ENCODE data around the gene AKR1C1. TPM values are rescaled to one million over a fixed set of nuclear protein-coding genes. Genes with fewer than 3 reads are reported as not detected.
"Not testable (repeated sequence)": the region's sequence is repeated elsewhere in the genome, so short reads cannot be mapped to it uniquely, and the experiment has no call there.

The AKR1C1 gene
- total and polyA plus RNA-seq, 2 donors (not counting 3 experiments of a cell fraction or from before 2014, with no cell fraction given) = 1.5 to 5.5 TPM

DNA sequence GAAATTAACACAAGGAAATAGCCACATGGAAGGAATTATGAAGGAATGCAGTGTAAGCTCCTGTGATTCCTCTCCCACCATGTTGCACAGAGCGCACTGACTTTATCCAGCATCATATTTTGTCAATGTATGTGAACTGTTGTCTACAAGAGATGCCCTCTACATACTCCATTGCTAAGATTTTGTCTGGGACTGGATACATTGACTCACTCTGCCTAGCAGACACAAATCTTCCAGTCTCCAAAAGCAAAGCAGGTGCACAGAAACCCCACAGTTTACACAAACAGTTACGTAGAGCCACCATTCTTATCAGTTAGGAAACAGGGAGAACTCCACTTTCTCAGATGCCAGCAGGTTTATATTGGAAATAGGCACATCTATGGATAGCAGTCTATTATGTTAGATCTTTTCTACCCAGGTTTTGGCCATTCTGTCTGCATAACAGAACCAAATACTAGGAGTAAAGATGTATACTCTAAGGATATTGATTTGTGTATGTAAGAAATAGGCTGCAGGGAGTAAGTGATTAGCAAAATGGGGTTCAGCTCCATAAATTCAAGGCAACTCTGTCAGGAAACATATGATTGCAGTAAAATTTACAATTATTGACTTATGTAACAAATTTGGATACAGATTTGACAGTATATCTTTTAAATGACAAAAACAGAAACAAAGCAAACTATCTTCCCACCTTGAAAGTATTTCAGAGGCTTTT, 39.0 kb downstream of the AKR1C1 start:
- dilution Hi-C loops (cut with MboI; ENCODE audit: extremely low pct_ligation_motif_present, low sequenced_read_pairs) = no loop called here
- Histone ChIP-seq H3K9me3 (replicated peaks; ENCODE audit: control insufficient read depth, insufficient read depth, low read length) (no peaks in the 10 kb centered on the region), H3K4me3 (replicated peaks in 1 of 3; ENCODE audit: insufficient read depth in 1 of 3, low read depth in 1 of 3, low read length in 3 of 3) (no peak overlapping the region), H3K4me1 (ENCODE audit: control insufficient read depth, extremely low read depth, insufficient read depth, low read length) (no peaks in the 10 kb centered on the region), H3K27ac (ENCODE audit: insufficient read depth, low read depth, low read length) (no peak overlapping the region), H4K20me1 (replicated peaks; ENCODE audit: control insufficient read depth, extremely low read depth, insufficient read depth, low read length) (no peaks in the 10 kb centered on the region), H2AFZ (ENCODE audit: low read depth, low read length) (no peak overlapping the region), H3K4me2 (ENCODE audit: insufficient read depth, low read length) (no peak overlapping the region), H3K36me3 (ENCODE audit: control insufficient read depth in 2 of 2, extremely low read depth in 1 of 2, insufficient read depth in 2 of 2, low read length in 2 of 2) (no peaks in the 10 kb centered on the region), H3K27me3 (ENCODE audit: control insufficient read depth in 2 of 2, insufficient read depth in 2 of 2, low read length in 2 of 2) (peaks cover 2% of the 10 kb centered on the region in 2 experiments), H3K9ac (replicated peaks; ENCODE audit: extremely low read depth, insufficient read depth, low read length) (no peak overlapping the region), H3K9me1 (replicated peaks; ENCODE audit: control insufficient read depth, extremely low read depth, insufficient read depth, low read length) (no peaks in the 10 kb centered on the region), H3K79me2 (ENCODE audit: control insufficient read depth, insufficient read depth, low read length) (no peaks in the 10 kb centered on the region)
- intact Hi-C loops (cut with micrococcal nuclease) = no loop called here
- FAIRE-seq (no peak), DNase-seq (ENCODE audit: low read depth, low spot score) (no peak)
- BruUV-seq (replicated peaks) = no TSS peak
- no peak for TF ChIP-seq EZH2 (IDR thresholded peaks at IDR 0.05; ENCODE audit: borderline replicate concordance, low read depth, low read length, severe bottlenecking)
- no peak for TF ChIP-seq POLR2AphosphoS5 (IDR thresholded peaks at IDR 0.05; ENCODE audit: insufficient read depth, low read depth, low read length)
- TF ChIP-seq POLR2A (IDR thresholded peaks at IDR 0.05; ENCODE audit: low read depth, low read length) = no peak
- TF ChIP-seq, protein P1, sequence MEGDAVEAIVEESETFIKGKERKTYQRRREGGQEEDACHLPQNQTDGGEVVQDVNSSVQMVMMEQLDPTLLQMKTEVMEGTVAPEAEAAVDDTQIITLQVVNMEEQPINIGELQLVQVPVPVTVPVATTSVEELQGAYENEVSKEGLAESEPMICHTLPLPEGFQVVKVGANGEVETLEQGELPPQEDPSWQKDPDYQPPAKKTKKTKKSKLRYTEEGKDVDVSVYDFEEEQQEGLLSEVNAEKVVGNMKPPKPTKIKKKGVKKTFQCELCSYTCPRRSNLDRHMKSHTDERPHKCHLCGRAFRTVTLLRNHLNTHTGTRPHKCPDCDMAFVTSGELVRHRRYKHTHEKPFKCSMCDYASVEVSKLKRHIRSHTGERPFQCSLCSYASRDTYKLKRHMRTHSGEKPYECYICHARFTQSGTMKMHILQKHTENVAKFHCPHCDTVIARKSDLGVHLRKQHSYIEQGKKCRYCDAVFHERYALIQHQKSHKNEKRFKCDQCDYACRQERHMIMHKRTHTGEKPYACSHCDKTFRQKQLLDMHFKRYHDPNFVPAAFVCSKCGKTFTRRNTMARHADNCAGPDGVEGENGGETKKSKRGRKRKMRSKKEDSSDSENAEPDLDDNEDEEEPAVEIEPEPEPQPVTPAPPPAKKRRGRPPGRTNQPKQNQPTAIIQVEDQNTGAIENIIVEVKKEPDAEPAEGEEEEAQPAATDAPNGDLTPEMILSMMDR (IDR thresholded peaks at IDR 0.05; ENCODE audit: extremely low read depth in 1 of 2, insufficient read depth in 1 of 2, low read depth in 1 of 2, low read length in 2 of 2) = no peak
- no peak for TF ChIP-seq MYC (IDR thresholded peaks at IDR 0.05; ENCODE audit: low read depth, low read length)
- TF ChIP-seq FOS (IDR thresholded peaks at IDR 0.05; ENCODE audit: borderline replicate concordance, insufficient read depth, low read length) = no peak
- TF ChIP-seq, protein P2, sequence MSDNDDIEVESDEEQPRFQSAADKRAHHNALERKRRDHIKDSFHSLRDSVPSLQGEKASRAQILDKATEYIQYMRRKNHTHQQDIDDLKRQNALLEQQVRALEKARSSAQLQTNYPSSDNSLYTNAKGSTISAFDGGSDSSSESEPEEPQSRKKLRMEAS (IDR thresholded peaks at IDR 0.05; ENCODE audit: insufficient read depth, insufficient read length) = no peak
- no peak for TF ChIP-seq JUN (IDR thresholded peaks at IDR 0.05; ENCODE audit: borderline replicate concordance, insufficient read depth, insufficient read length, low read depth)
- no peak for TF ChIP-seq GATA2 (IDR thresholded peaks at IDR 0.05; ENCODE audit: insufficient read depth, insufficient read length, low read depth, low read length)
- ChIA-PET CTCF (interaction anchor here (0.8 kb wide), 1 partner anchor 13 kb away, joined by 3 read pairs; no protein-coding TSS in a partner anchor), POLR2A (no interaction called here)

GRCh38 chr10:5003127-5004029, 40.2 kb downstream of the AKR1C1 start, which contains the start of gene AKR1C2:
AKR1C2 (minus strand) TSS chr10:5003857; CDS start chr10:5003835, 22 bp downstream.
- H3K4me1 ChIP-seq (ENCODE audit: control insufficient read depth, extremely low read depth, insufficient read depth, low read length); H3K4me3 ChIP-seq (replicated peaks in 1 of 3; ENCODE audit: insufficient read depth in 1 of 3, low read depth in 1 of 3, low read length in 3 of 3); H3K9me1 ChIP-seq (replicated peaks; ENCODE audit: control insufficient read depth, extremely low read depth, insufficient read depth, low read length); H3K27me3 ChIP-seq (ENCODE audit: control insufficient read depth in 2 of 2, insufficient read depth in 2 of 2, low read length in 2 of 2); H3K4me2 ChIP-seq (ENCODE audit: insufficient read depth, low read length); H3K36me3 ChIP-seq (ENCODE audit: control insufficient read depth in 2 of 2, extremely low read depth in 1 of 2, insufficient read depth in 2 of 2, low read length in 2 of 2); BruUV-seq (replicated peaks); H3K79me2 ChIP-seq (ENCODE audit: control insufficient read depth, insufficient read depth, low read length); POLR2A ChIA-PET; DNase-seq (ENCODE audit: low read depth, low spot score); intact Hi-C loops (cut with micrococcal nuclease); H3K27ac ChIP-seq (ENCODE audit: insufficient read depth, low read depth, low read length); dilution Hi-C loops (cut with MboI; ENCODE audit: extremely low pct_ligation_motif_present, low sequenced_read_pairs); H3K9ac ChIP-seq (replicated peaks; ENCODE audit: extremely low read depth, insufficient read depth, low read length); H2AFZ ChIP-seq (ENCODE audit: low read depth, low read length); H3K9me3 ChIP-seq (replicated peaks; ENCODE audit: control insufficient read depth, insufficient read depth, low read length); H4K20me1 ChIP-seq (replicated peaks; ENCODE audit: control insufficient read depth, extremely low read depth, insufficient read depth, low read length): not testable (repeated sequence)
- CTCF ChIA-PET = interaction anchor here (0.8 kb wide), 1 partner anchor 14 kb away, joined by 3 read pairs; no protein-coding TSS in a partner anchor
- FAIRE-seq = peak; percentile 74
